H9 (cell line): Measurements from ENCODE around the gene ZNF766. TPM values are rescaled to one million over a fixed set of nuclear protein-coding genes. Genes with fewer than 3 reads are reported as not detected.

Experiments used
- DNase-seq: peaks from one replicate; pipeline ENCODE4 v3.0.0-alpha.2; 2017
- H2AFZ ChIP-seq: one replicate; pipeline ENCODE4 v1.6.1; 2013; ENCODE audit warnings: mild to moderate bottlenecking, low read length, control low read depth, moderate library complexity
- H2AK5ac ChIP-seq: 2 replicates; pipeline ENCODE4 v1.6.1; 2013; ENCODE audit warnings: low read length, control low read depth, mixed read lengths; ENCODE audit not compliant: insufficient read length
- H2BK120ac ChIP-seq: one replicate; pipeline ENCODE4 v1.6.1; 2013; ENCODE audit warnings: low read depth, mild to moderate bottlenecking, low read length, control low read depth, inconsistent platforms; ENCODE audit not compliant: poor library complexity, severe bottlenecking
- H2BK12ac ChIP-seq: 2 replicates; pipeline ENCODE4 v1.6.1; 2013; ENCODE audit warnings: low read length, control low read depth, mixed read lengths, low read depth; ENCODE audit not compliant: insufficient read length
- H2BK15ac ChIP-seq: 2 replicates; pipeline ENCODE4 v1.6.1; 2013; ENCODE audit warnings: low read depth, low read length, control low read depth
- H2BK20ac ChIP-seq: one replicate; pipeline ENCODE4 v1.6.1; 2013; ENCODE audit warnings: low read depth, mild to moderate bottlenecking, low read length, control low read depth, inconsistent platforms; ENCODE audit not compliant: poor library complexity, severe bottlenecking
- H2BK5ac ChIP-seq: 2 replicates; pipeline ENCODE4 v1.6.1; 2013; ENCODE audit warnings: low read length, control low read depth, mixed read lengths; ENCODE audit not compliant: insufficient read length
- H3K14ac ChIP-seq: 2 replicates; pipeline ENCODE4 v1.6.1; 2013; ENCODE audit warnings: low read length, control low read depth; ENCODE audit not compliant: insufficient read depth
- H3K18ac ChIP-seq: 2 replicates; pipeline ENCODE4 v1.6.1; 2013; ENCODE audit warnings: low read depth, mild to moderate bottlenecking, mixed read lengths, low read length, control low read depth; ENCODE audit not compliant: insufficient read length
- H3K23ac ChIP-seq: 2 replicates; pipeline ENCODE4 v1.6.1; 2013; ENCODE audit warnings: low read length, control low read depth, mixed read lengths, low read depth; ENCODE audit not compliant: insufficient read length
- H3K23me2 ChIP-seq: 2 replicates; pipeline ENCODE4 v1.6.1; 2013; ENCODE audit warnings: low read depth, mild to moderate bottlenecking, mixed read lengths, low read length, control low read depth; ENCODE audit not compliant: insufficient read length, poor library complexity, severe bottlenecking
- H3K27ac ChIP-seq: 2 replicates; pipeline ENCODE4 v1.5.1; 2013; ENCODE audit warnings: low read length, control low read depth, mixed read lengths, low read depth; ENCODE audit not compliant: insufficient read length
- H3K27me3 ChIP-seq: 2 replicates; pipeline ENCODE4 v1.6.1; 2013; ENCODE audit warnings: low read length, control low read depth, inconsistent platforms; ENCODE audit not compliant: insufficient read depth
- H3K4ac ChIP-seq: 2 replicates; pipeline ENCODE4 v1.6.1; 2013; ENCODE audit warnings: low read depth, mild to moderate bottlenecking, control low read depth, inconsistent platforms, low read length, moderate library complexity
- H3K4me1 ChIP-seq: 2 replicates; pipeline ENCODE4 v1.6.1; 2013; ENCODE audit warnings: low read length, control low read depth, inconsistent platforms; ENCODE audit not compliant: insufficient read depth
- H3K4me2 ChIP-seq: 2 replicates; pipeline ENCODE4 v1.6.1; 2013; ENCODE audit warnings: low read length, control low read depth, mixed read lengths; ENCODE audit not compliant: insufficient read length, insufficient read depth
- H3K56ac ChIP-seq: 2 replicates; pipeline ENCODE4 v1.6.1; 2013; ENCODE audit warnings: low read depth, mild to moderate bottlenecking, mixed read lengths, low read length, control low read depth; ENCODE audit not compliant: insufficient read length
- H3K79me1 ChIP-seq: 2 replicates; pipeline ENCODE4 v1.6.1; 2013; ENCODE audit warnings: low read depth, mild to moderate bottlenecking, moderate library complexity, low read length, control low read depth, inconsistent platforms; ENCODE audit not compliant: insufficient read depth, poor library complexity, severe bottlenecking
- H3K79me2 ChIP-seq: 2 replicates; pipeline ENCODE4 v1.6.1; 2013; ENCODE audit warnings: low read length, control low read depth, inconsistent platforms; ENCODE audit not compliant: insufficient read depth
- H3K9ac ChIP-seq: 2 replicates; pipeline ENCODE4 v1.6.1; 2013; ENCODE audit warnings: low read length, control low read depth, mixed read lengths; ENCODE audit not compliant: insufficient read length; ENCODE audit errors: extremely low read depth
- H3K9me3 ChIP-seq: one replicate; pipeline ENCODE4 v1.6.1; 2013; ENCODE audit warnings: low read depth, low read length, inconsistent platforms; ENCODE audit not compliant: control insufficient read depth
- H3T11ph ChIP-seq: one replicate; pipeline ENCODE4 v1.6.1; 2013; ENCODE audit warnings: mild to moderate bottlenecking, low read length, control low read depth, inconsistent platforms
- H4K20me1 ChIP-seq: one replicate; pipeline ENCODE4 v1.6.1; 2013; ENCODE audit not compliant: control insufficient read depth, insufficient read length, insufficient read depth
- H4K5ac ChIP-seq: 2 replicates; pipeline ENCODE4 v1.6.1; 2013; ENCODE audit warnings: low read depth, mild to moderate bottlenecking, mixed read lengths, low read length, control low read depth; ENCODE audit not compliant: insufficient read length
- H4K8ac ChIP-seq: replicated peaks from 2 replicates; pipeline ENCODE4 v1.6.1; 2013; ENCODE audit warnings: low read length, control low read depth, mixed read lengths, low read depth; ENCODE audit not compliant: insufficient read length
- H4K91ac ChIP-seq: 2 replicates; pipeline ENCODE4 v1.6.1; 2013; ENCODE audit warnings: low read depth, mild to moderate bottlenecking, moderate library complexity, mixed read lengths, low read length, control low read depth; ENCODE audit not compliant: insufficient read length
- H3K27ac Mint-ChIP-seq, 3 experiments: 2 replicates in 2 of 3; 3 replicates in 1 of 3; pipeline ENCODE4 v1.8.0; 2020 to 2021; ENCODE audit warnings: mixed read lengths in 3 of 3, mild to moderate bottlenecking in 1 of 3, moderate library complexity in 1 of 3
- H3K27me3 Mint-ChIP-seq: 2 replicates; pipeline ENCODE4 v1.8.0; 2021; ENCODE audit warnings: low read depth, mild to moderate bottlenecking, moderate library complexity, mixed read lengths
- H3K36me3 Mint-ChIP-seq, 3 experiments: 2 replicates in 2 of 3; 3 replicates in 1 of 3; pipeline ENCODE4 v1.8.0; 2020 to 2021; ENCODE audit warnings: low read depth in 3 of 3, mixed read lengths in 3 of 3; ENCODE audit not compliant: insufficient read depth in 1 of 3
- H3K4me1 Mint-ChIP-seq, 2 experiments: 2 replicates each; pipeline ENCODE4 v1.8.0; 2020; ENCODE audit warnings: mixed read lengths in 2 of 2
- H3K4me3 Mint-ChIP-seq, 2 experiments: 2 replicates in 1 of 2; 3 replicates in 1 of 2; pipeline ENCODE4 v1.8.0; 2020 to 2021; ENCODE audit warnings: mild to moderate bottlenecking in 2 of 2, mixed read lengths in 2 of 2, moderate library complexity in 1 of 2
- H3K9me3 Mint-ChIP-seq, 2 experiments: 2 replicates in 1 of 2; 3 replicates in 1 of 2; pipeline ENCODE4 v1.8.0; 2020; ENCODE audit warnings: mild to moderate bottlenecking in 2 of 2, mixed read lengths in 2 of 2, moderate library complexity in 1 of 2
- CTCF ChIP-seq: fragments of 200-600 bp; sonication (generic); conservative IDR thresholded peaks from 3 replicates; pipeline ENCODE4 v1.8.0; 2021; ENCODE audit warnings: antibody characterized with exemption, mild to moderate bottlenecking
- WGBS: extraction: QIAGEN DNeasy Blood & Tissue Kit; methylation state at CpG from one replicate; pipeline ENCODE4 v1.1.7; 2013; ENCODE audit warnings: missing lambda C conversion rate, low lambda C conversion rate, mixed read lengths; ENCODE audit not compliant: insufficient read length; ENCODE audit errors: extremely low coverage; 5-methylcytosine and 5-hydroxymethylcytosine counted together
- total RNA-seq: library from RNA; stranded (reverse); gene quantifications from 2 replicates; pipeline ENCODE4 v1.2.1, GENCODE V29; 2021

The ZNF766 gene
- total RNA-seq, 1 experiment from 2014 or later, result 33.6 TPM

- no peaks in the 10 kb centered on the region for H3K4me1 ChIP-seq
- no peaks in the 10 kb centered on the region for H3K23me2 ChIP-seq
- H3T11ph ChIP-seq, result no peak overlapping the region
- H3K9me3 ChIP-seq, result no peaks in the 10 kb centered on the region
- no peak overlapping the region for H3K27ac ChIP-seq
- H3K79me2 ChIP-seq, result no peaks in the 10 kb centered on the region
- Mint-ChIP-seq H3K36me3 (peaks cover 49 to 69% (median 54%) of the 10 kb centered on the region in 3 experiments), H3K27ac (no peak overlapping the region; a peak in 1 of 7 replicates), H3K4me3 (no peak overlapping the region), H3K9me3 (no peaks in the 10 kb centered on the region), H3K27me3 (no peaks in the 10 kb centered on the region), H3K4me1 (no peaks in the 10 kb centered on the region)
- no peaks in the 10 kb centered on the region for H4K20me1 ChIP-seq
- DNase-seq, result no peak
- no peak overlapping the region for H2BK120ac ChIP-seq
- no peak overlapping the region for H2BK12ac ChIP-seq
- no peak for TF ChIP-seq CTCF
- H3K4me2 ChIP-seq, result no peak overlapping the region
- no peak overlapping the region for H2AFZ ChIP-seq
- H3K18ac ChIP-seq, result no peak overlapping the region
- WGBS, result no CpG with 5 or more reads among the region's 5 CpGs
- no peaks in the 10 kb centered on the region for H3K79me1 ChIP-seq
- no peak overlapping the region for H4K8ac ChIP-seq
- H3K9ac ChIP-seq, result no peak overlapping the region
- H4K91ac ChIP-seq, result no peak overlapping the region
- no peak overlapping the region for H4K5ac ChIP-seq
- H2AK5ac ChIP-seq, result no peak overlapping the region
- H3K23ac ChIP-seq, result no peak overlapping the region
- no peak overlapping the region for H3K14ac ChIP-seq
- H3K56ac ChIP-seq, result no peak overlapping the region
- H2BK5ac ChIP-seq, result no peak overlapping the region
- no peak overlapping the region for H3K4ac ChIP-seq
- H3K27me3 ChIP-seq, result no peaks in the 10 kb centered on the region
- no peak overlapping the region for H2BK20ac ChIP-seq
- no peak overlapping the region for H2BK15ac ChIP-seq
Observed at GRCh38 chr19:52227980-52228379, 41.4 kb upstream of the ZNF766 start.
